Transverse colon (tissue), 4 donors: ENCODE results near the gene SIN3A. TPM values are rescaled to one million over a fixed set of nuclear protein-coding genes. Genes with fewer than 3 reads are reported as not detected.
"Not testable (repeated sequence)": the region's sequence is repeated elsewhere in the genome, so short reads cannot be mapped to it uniquely, and the experiment has no call there.

Experiments
- DNase-seq: peaks from one replicate; pipeline ENCODE4 v3.0.0-alpha.2; 2019
- H3K27ac ChIP-seq, 4 donors: fragments of 200-600 bp; sonication (generic); 2 replicates each; pipeline ENCODE4 v1.5.1; 2016 to 2018; ENCODE audit warnings: inconsistent platforms in 4 of 4
- H3K27me3 ChIP-seq: fragments of 200-600 bp; sonication (generic); 2 replicates; pipeline ENCODE4 v1.5.1; 2017; ENCODE audit warnings: inconsistent platforms
- H3K36me3 ChIP-seq, 4 donors: fragments of 200-600 bp; sonication (generic); 2 replicates each; pipeline ENCODE4 v1.5.1; 2017 to 2019; ENCODE audit warnings: inconsistent platforms in 4 of 4
- H3K4me1 ChIP-seq, 4 donors: fragments of 200-600 bp; sonication (generic); 2 replicates each; pipeline ENCODE4 v1.5.1; 2017 to 2020; ENCODE audit warnings: inconsistent platforms in 4 of 4
- H3K4me3 ChIP-seq, 4 donors: fragments of 200-600 bp; sonication (generic); 1 replicate in 1 of 4; 2 replicates in 3 of 4; pipeline versions ENCODE4 v1.5.1 to v1.6.1; 2017 to 2019; ENCODE audit warnings: inconsistent platforms in 4 of 4
- H3K9me3 ChIP-seq, 2 donors: fragments of 200-600 bp; sonication (generic); 2 replicates each; pipeline ENCODE4 v1.5.1; 2017 to 2019; ENCODE audit warnings: inconsistent platforms in 2 of 2
- CTCF ChIP-seq, 5 experiments: fragments of 200-600 bp in 3 of 5; fragments of 450-650 bp in 2 of 5; sonication (generic) in 3 of 5; IDR thresholded peaks; 1 replicate in 2 of 5; 2 replicates in 3 of 5; pipeline ENCODE4 v1.5.1; 2016 to 2017; ENCODE audit warnings: antibody characterized with exemption in 5 of 5, inconsistent platforms in 3 of 5, mild to moderate bottlenecking in 2 of 5, moderate library complexity in 1 of 5
- EP300 ChIP-seq: sonication (generic); formaldehyde crosslinking; IDR thresholded peaks from one replicate; pipeline ENCODE4 v1.6.1; 2017; ENCODE audit warnings: antibody characterized with exemption, low read depth
- POLR2A ChIP-seq: fragments of 450-650 bp; IDR thresholded peaks from one replicate; pipeline ENCODE4 v1.6.1; 2016; ENCODE audit warnings: antibody characterized with exemption, mild to moderate bottlenecking, moderate library complexity
- POLR2AphosphoS5 ChIP-seq, 3 donors: sonication (generic); formaldehyde crosslinking; IDR thresholded peaks; one replicate each; pipeline ENCODE4 v1.6.1; 2016; ENCODE audit warnings: antibody characterized with exemption in 3 of 3
- WGBS, 2 donors: methylation state at CpG; one replicate each; pipeline ENCODE4 v1.1.5; 2018; ENCODE audit warnings: low coverage in 1 of 2; 5-methylcytosine and 5-hydroxymethylcytosine counted together
- in situ Hi-C, 4 donors: fragments of 200-750 bp; cut with MboI; loops; one replicate each; pipeline versions ENCODE4 v1.15.0 to v1.15.1; 2017; ENCODE audit warnings: low sequenced_read_pairs in 3 of 4, low pct_ligation_motif_present in 1 of 4, low pct_unique_long_range_greater_than_20kb in 1 of 4
- intact Hi-C: fragments of 100-400 bp; cut with DNase I; formaldehyde crosslinking; loops from one replicate; pipeline ENCODE4 v1.15.1; 2023; ENCODE audit warnings: low total_unique reads
- total RNA-seq, 4 donors: library from RNA; depleted of rRNA; stranded (reverse); fragments of >200 nt; gene quantifications; one replicate each; pipeline ENCODE4 v1.1.0, GENCODE V29; 2016

The SIN3A gene
- total RNA-seq = 10 to 100 TPM; 39.3 to 88.0 (median 72.6) TPM

GRCh38 chr15:75451674-75452363, at the start of gene SIN3A:
TSS of gene SIN3A (minus strand) at chr15:75451690. CDS start at chr15:75430375, 21,315 bp downstream.
- Histone ChIP-seq H3K4me1 (peaks cover 12 to 33% (median 25%) of the 10 kb centered on the region in 4 donors), H3K27ac (peak within 1 kb of the TSS; percentile 97 to 99 (median 98)), H3K27me3 (no peaks in the 10 kb centered on the region), H3K4me3 (peak within 1 kb of the TSS; percentile 55 to 86 (median 74)), H3K9me3 (no peaks in the 10 kb centered on the region), H3K36me3 (no peaks in the 10 kb centered on the region)
- peak; percentile 99 for DNase-seq
- WGBS, 2 donors = 0% methylated on average over 6 to 39 of the region's 39 CpGs
- in situ Hi-C loops (loop anchor here in 1 of 4 donors (10.0 kb wide), 1 partner anchor 87 kb away; the partner anchor contains the start of gene MAN2C1), intact Hi-C loops (no loop called here)
- TF ChIP-seq POLR2AphosphoS5 (IDR thresholded peaks at IDR 0.05) = peak; percentile 54 to 61 (median 58)
- TF ChIP-seq CTCF (IDR thresholded peaks at IDR 0.05) = no peak

- H3K4me1 ChIP-seq = no peaks in the 10 kb centered on the region
- no peak overlapping the region for H3K27ac ChIP-seq
- intact Hi-C loops (no loop called here), in situ Hi-C loops (no loop called here)
- no peak for DNase-seq
- no peak overlapping the region for H3K4me3 ChIP-seq
- TF ChIP-seq POLR2A (no peak), CTCF (IDR thresholded peaks at IDR 0.05) (no peak), POLR2AphosphoS5 (IDR thresholded peaks at IDR 0.05) (no peak), EP300 (no peak)
- H3K27me3 ChIP-seq = no peaks in the 10 kb centered on the region
- H3K9me3 ChIP-seq = no peaks in the 10 kb centered on the region
- peaks cover 0 to 44% (median 8%) of the 10 kb centered on the region in 4 donors for H3K36me3 ChIP-seq
- WGBS, 2 donors = 84 to 91% methylated on average over 4 of the region's 4 CpGs
Measured at GRCh38 chr15:75493732-75494131, 42.2 kb upstream of the SIN3A start.

GRCh38 chr15:75483961-75484360, 32.5 kb upstream of the SIN3A start:
- in situ Hi-C loops (no loop called here), intact Hi-C loops (no loop called here)
- no peaks in the 10 kb centered on the region for H3K4me1 ChIP-seq
- no peak overlapping the region for H3K4me3 ChIP-seq
- 77 to 100% methylated on average over 1 of the region's 1 CpG for WGBS, 2 donors
- TF ChIP-seq POLR2A (no peak), EP300 (no peak)
- H3K9me3 ChIP-seq = no peaks in the 10 kb centered on the region
- H3K27me3 ChIP-seq = no peaks in the 10 kb centered on the region
- DNase-seq = no peak
- H3K27ac ChIP-seq = no peak overlapping the region
- H3K36me3 ChIP-seq = peaks cover 0 to 8% (median 0%) of the 10 kb centered on the region in 4 donors

- whole genome bisulfite sequencing, 2 donors = 81 to 94% methylated on average over 3 to 5 of the region's 5 CpGs
- intact Hi-C loops, H3K27ac ChIP-seq: not testable (repeated sequence)
Measured at GRCh38 chr15:75483556-75483955, 32.1 kb upstream of the SIN3A start.

GRCh38 chr15:75483106-75483505, 31.6 kb upstream of the SIN3A start:
- WGBS, 2 donors = 92 to 98% methylated on average over 1 of the region's 1 CpG
- intact Hi-C loops (no loop called here), in situ Hi-C loops (no loop called here)
- H3K4me1 ChIP-seq = no peaks in the 10 kb centered on the region
- H3K36me3 ChIP-seq = peaks cover 0 to 13% (median 0%) of the 10 kb centered on the region in 4 donors
- DNase-seq = no peak
- no peaks in the 10 kb centered on the region for H3K27me3 ChIP-seq
- H3K9me3 ChIP-seq = no peaks in the 10 kb centered on the region
- TF ChIP-seq EP300 (no peak), POLR2AphosphoS5 (IDR thresholded peaks at IDR 0.05) (no peak), POLR2A (no peak), CTCF (IDR thresholded peaks at IDR 0.05) (no peak)
- H3K4me3 ChIP-seq = no peak overlapping the region
- no peak overlapping the region for H3K27ac ChIP-seq

More at GRCh38 chr15:75483556-75483955, 32.1 kb upstream of the SIN3A start:
- H3K36me3 ChIP-seq = peaks cover 0 to 12% (median 0%) of the 10 kb centered on the region in 4 donors
- H3K27me3 ChIP-seq, H3K4me3 ChIP-seq, H3K9me3 ChIP-seq, in situ Hi-C loops, DNase-seq, H3K4me1 ChIP-seq: not testable (repeated sequence)

- in situ Hi-C loops, H3K27ac ChIP-seq, DNase-seq, intact Hi-C loops, H3K27me3 ChIP-seq, H3K4me1 ChIP-seq, H3K9me3 ChIP-seq, H3K36me3 ChIP-seq, H3K4me3 ChIP-seq: not testable (repeated sequence)
- 97% methylated on average over 54 of the region's 54 CpGs; no CpG with 5 or more reads in 1 of the 2 donors for WGBS, 2 donors
Measured at GRCh38 chr15:75480463-75480862, 29.0 kb upstream of the SIN3A start.
